Measurements from ENCODE around the gene ARMC7. TPM values are rescaled to one million over a fixed set of nuclear protein-coding genes. Genes with fewer than 3 reads are reported as not detected.
A peak's percentile ranks its signal among the peaks of the same experiment; 100 is the strongest.

Gene ARMC7
- total and polyA plus RNA-seq, 2 of the 13 experiments (the other 11 are each of a cell fraction or from before 2014, with no cell fraction given), result 3.9 to 4.2 TPM

GRCh38 chr17:75155191-75155601 is 45.4 kb downstream of the ARMC7 start:
- Histone ChIP-seq H3K4me3 (replicated peaks in 1 of 3; ENCODE audit: insufficient read depth in 1 of 3, low read depth in 2 of 3, low read length in 3 of 3) (peak overlapping the region in 1 of 3 experiments; percentile 50; a peak in 1 of 6 replicates), H2AFZ (ENCODE audit: low read length) (peak overlapping the region; percentile 4), H3K27me3 (ENCODE audit: control insufficient read depth in 1 of 2, insufficient read depth in 2 of 2, low read length in 2 of 2) (no peaks in the 10 kb centered on the region; a peak in 1 of 5 replicates), H3K79me2 (ENCODE audit: insufficient read depth, low read length) (peaks cover 40% of the 10 kb centered on the region), H4K20me1 (ENCODE audit: insufficient read depth, low read length) (no peaks in the 10 kb centered on the region; the same call in 1 of the 2 replicates), H3K9ac (ENCODE audit: insufficient read depth, low read depth, low read length) (no peak overlapping the region), H3K4me2 (ENCODE audit: low read depth, low read length) (peak overlapping the region; percentile 75), H3K9me3 (ENCODE audit: low read length) (no peaks in the 10 kb centered on the region), H3K36me3 (replicated peaks in 1 of 2; ENCODE audit: control insufficient read depth in 1 of 2, insufficient read depth in 2 of 2, low read length in 2 of 2) (no peaks in the 10 kb centered on the region), H3K4me1 (ENCODE audit: insufficient read depth, low read length) (peaks cover 47% of the 10 kb centered on the region), H3K27ac (ENCODE audit: extremely low read length, insufficient read depth, low read length) (peak overlapping the region; percentile 43)
- 92% methylated on average over 3 of the region's 3 CpGs for WGBS (ENCODE audit: low lambda C conversion rate)
- FAIRE-seq (no peak), ATAC-seq (no peak), DNase-seq (ENCODE audit: low spot score) (no peak)
- intact Hi-C loops (cut with micrococcal nuclease; ENCODE audit: unreplicated experiment), result no loop called here
- TF ChIP-seq, protein P1, sequence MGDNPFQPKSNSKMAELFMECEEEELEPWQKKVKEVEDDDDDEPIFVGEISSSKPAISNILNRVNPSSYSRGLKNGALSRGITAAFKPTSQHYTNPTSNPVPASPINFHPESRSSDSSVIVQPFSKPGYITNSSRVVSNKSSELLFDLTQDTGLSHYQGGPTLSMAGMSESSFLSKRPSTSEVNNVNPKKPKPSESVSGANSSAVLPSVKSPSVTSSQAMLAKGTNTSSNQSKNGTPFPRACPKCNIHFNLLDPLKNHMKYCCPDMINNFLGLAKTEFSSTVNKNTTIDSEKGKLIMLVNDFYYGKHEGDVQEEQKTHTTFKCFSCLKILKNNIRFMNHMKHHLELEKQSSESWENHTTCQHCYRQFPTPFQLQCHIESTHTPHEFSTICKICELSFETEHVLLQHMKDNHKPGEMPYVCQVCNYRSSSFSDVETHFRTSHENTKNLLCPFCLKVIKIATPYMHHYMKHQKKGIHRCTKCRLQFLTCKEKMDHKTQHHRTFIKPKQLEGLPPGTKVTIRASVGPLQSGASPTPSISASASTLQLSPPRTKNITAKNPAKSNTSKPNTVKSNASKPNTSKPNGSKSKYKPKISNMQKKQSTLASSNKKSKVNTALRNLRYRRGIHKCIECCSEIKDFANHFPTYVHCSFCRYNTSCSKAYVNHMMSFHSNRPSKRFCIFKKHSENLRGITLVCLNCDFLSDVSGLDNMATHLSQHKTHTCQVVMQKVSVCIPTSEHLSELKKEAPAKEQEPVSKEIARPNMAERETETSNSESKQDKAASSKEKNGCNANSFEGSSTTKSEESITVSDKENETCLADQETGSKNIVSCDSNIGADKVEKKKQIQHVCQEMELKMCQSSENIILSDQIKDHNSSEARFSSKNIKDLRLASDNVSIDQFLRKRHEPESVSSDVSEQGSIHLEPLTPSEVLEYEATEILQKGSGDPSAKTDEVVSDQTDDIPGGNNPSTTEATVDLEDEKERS (CRISPR knock-in tag; IDR thresholded peaks at IDR 0.05), result no peak
- TF ChIP-seq, protein P2, sequence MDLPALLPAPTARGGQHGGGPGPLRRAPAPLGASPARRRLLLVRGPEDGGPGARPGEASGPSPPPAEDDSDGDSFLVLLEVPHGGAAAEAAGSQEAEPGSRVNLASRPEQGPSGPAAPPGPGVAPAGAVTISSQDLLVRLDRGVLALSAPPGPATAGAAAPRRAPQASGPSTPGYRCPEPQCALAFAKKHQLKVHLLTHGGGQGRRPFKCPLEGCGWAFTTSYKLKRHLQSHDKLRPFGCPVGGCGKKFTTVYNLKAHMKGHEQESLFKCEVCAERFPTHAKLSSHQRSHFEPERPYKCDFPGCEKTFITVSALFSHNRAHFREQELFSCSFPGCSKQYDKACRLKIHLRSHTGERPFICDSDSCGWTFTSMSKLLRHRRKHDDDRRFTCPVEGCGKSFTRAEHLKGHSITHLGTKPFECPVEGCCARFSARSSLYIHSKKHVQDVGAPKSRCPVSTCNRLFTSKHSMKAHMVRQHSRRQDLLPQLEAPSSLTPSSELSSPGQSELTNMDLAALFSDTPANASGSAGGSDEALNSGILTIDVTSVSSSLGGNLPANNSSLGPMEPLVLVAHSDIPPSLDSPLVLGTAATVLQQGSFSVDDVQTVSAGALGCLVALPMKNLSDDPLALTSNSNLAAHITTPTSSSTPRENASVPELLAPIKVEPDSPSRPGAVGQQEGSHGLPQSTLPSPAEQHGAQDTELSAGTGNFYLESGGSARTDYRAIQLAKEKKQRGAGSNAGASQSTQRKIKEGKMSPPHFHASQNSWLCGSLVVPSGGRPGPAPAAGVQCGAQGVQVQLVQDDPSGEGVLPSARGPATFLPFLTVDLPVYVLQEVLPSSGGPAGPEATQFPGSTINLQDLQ (CRISPR knock-in tag; IDR thresholded peaks at IDR 0.05), result no peak
- TF ChIP-seq MEF2D (CRISPR knock-in tag; IDR thresholded peaks at IDR 0.05), result 0 out of 2 replicates have a peak, but pooled peaks have one; percentile 8
- no peak for TF ChIP-seq HINFP (CRISPR knock-in tag; IDR thresholded peaks at IDR 0.05; ENCODE audit: low read depth)
- TF ChIP-seq ZNF33B (CRISPR knock-in tag; IDR thresholded peaks at IDR 0.05), result 0 out of 2 replicates have a peak, but pooled peaks have one; percentile 52
- TF ChIP-seq ZNF781 (CRISPR knock-in tag; IDR thresholded peaks at IDR 0.05; ENCODE audit: borderline replicate concordance, not compliant biosample characterization), result peak; percentile 5
- TF ChIP-seq, protein P3, sequence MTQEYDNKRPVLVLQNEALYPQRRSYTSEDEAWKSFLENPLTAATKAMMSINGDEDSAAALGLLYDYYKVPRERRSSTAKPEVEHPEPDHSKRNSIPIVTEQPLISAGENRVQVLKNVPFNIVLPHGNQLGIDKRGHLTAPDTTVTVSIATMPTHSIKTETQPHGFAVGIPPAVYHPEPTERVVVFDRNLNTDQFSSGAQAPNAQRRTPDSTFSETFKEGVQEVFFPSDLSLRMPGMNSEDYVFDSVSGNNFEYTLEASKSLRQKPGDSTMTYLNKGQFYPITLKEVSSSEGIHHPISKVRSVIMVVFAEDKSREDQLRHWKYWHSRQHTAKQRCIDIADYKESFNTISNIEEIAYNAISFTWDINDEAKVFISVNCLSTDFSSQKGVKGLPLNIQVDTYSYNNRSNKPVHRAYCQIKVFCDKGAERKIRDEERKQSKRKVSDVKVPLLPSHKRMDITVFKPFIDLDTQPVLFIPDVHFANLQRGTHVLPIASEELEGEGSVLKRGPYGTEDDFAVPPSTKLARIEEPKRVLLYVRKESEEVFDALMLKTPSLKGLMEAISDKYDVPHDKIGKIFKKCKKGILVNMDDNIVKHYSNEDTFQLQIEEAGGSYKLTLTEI (CRISPR knock-in tag; conservative IDR thresholded peaks at IDR 0.05), result no peak
- no peak for TF ChIP-seq IRX3 (CRISPR knock-in tag; IDR thresholded peaks at IDR 0.05; ENCODE audit: borderline replicate concordance, low read depth)
- no peak for TF ChIP-seq YEATS2 (CRISPR knock-in tag; IDR thresholded peaks at IDR 0.05; ENCODE audit: borderline replicate concordance)
- CTCF ChIA-PET (ENCODE audit: low intra/inter-chr PET ratio, low total read pairs), result no interaction called here
- in situ Hi-C loops (cut with HindIII; ENCODE audit: extremely low pct_ligation_motif_present, low pct_unique_long_range_greater_than_20kb), result no loop called here
- BruUV-seq (replicated peaks), result no TSS peak
- POLR2A ChIA-PET, result interaction anchor here (0.5 to 2.6 kb wide), 32 partner anchors 8 to 301 kb away, joined by 3 to 23 read pairs (median 4); partner anchors contain the start of genes ARMC7, FDXR, NT5C and NUP85
